HepG2 (cell line): ENCODE measurements around the gene TEX30. TPM values are rescaled to one million over a fixed set of nuclear protein-coding genes. Genes with fewer than 3 reads are reported as not detected.

Experiments
- ATAC-seq: fragments of 200-7000 bp; cut with Tn5 transposase; 3 replicates; pipeline ENCODE4 v1.9.1; 2020; ENCODE audit warnings: mild to moderate bottlenecking, moderate library complexity
- BruUV-seq: library from RNA; stranded (reverse); fragments of 400-500 nt; replicated peaks from 2 replicates; lab custom pipeline; 2021; lab: Mats Ljungman, UMichigan
- CTCF ChIA-PET: fragments of 300-600 bp; formaldehyde crosslinking; extraction: SDS; loops from one replicate; lab custom pipeline; 2021; ENCODE audit warnings: low total read pairs, inconsistent platforms, low intra/inter-chr PET ratio; lab: Yijun Ruan, JAX
- POLR2A ChIA-PET: fragments of 350-600 bp; sonication (Branson Sonifier 250); formaldehyde crosslinking; loops from one replicate; lab custom pipeline; 2020; ENCODE audit warnings: antibody characterized with exemption, inconsistent platforms; lab: Yijun Ruan, JAX
- DNase-seq: peaks from one replicate; pipeline ENCODE4 v3.0.0-alpha.2; 2015; ENCODE audit warnings: low spot score
- FAIRE-seq: peaks from 3 replicates; lab custom pipeline; 2011; peaks lifted over from hg19 to GRCh38; lab: Jason Lieb, UNC
- H2AFZ ChIP-seq: one replicate; pipeline ENCODE4 v1.6.1; 2011; ENCODE audit warnings: low read length, inconsistent platforms
- H3K27ac ChIP-seq: fragments of 300-600 bp; 3 replicates; pipeline ENCODE4 v1.8.0; 2011; ENCODE audit warnings: mixed run types, mild to moderate bottlenecking, mixed read lengths, low read length, inconsistent platforms; ENCODE audit not compliant: insufficient read depth; ENCODE audit errors: extremely low read length
- H3K27me3 ChIP-seq, 2 experiments: fragments of 200-600 bp in 1 of 2; 2 replicates in 1 of 2; 3 replicates in 1 of 2; pipeline versions ENCODE4 v1.6.0 to v1.8.0; 2011; ENCODE audit warnings: low read length in 2 of 2, mild to moderate bottlenecking in 2 of 2, moderate library complexity in 2 of 2, inconsistent platforms in 1 of 2; ENCODE audit not compliant: insufficient read depth in 2 of 2, control insufficient read depth in 1 of 2
- H3K36me3 ChIP-seq, 2 experiments: fragments of 200-600 bp in 1 of 2; replicated peaks in 1 of 2; 2 replicates in 1 of 2; 3 replicates in 1 of 2; pipeline versions ENCODE4 v1.5.1 to v1.8.0; 2011; ENCODE audit warnings: low read length in 2 of 2, inconsistent platforms in 1 of 2; ENCODE audit not compliant: insufficient read depth in 2 of 2, control insufficient read depth in 1 of 2
- H3K4me1 ChIP-seq: 2 replicates; pipeline ENCODE4 v1.5.1; 2012; ENCODE audit warnings: low read length, inconsistent platforms; ENCODE audit not compliant: insufficient read depth
- H3K4me2 ChIP-seq: 2 replicates; pipeline ENCODE4 v1.6.0; 2011; ENCODE audit warnings: low read depth, low read length, inconsistent platforms
- H3K4me3 ChIP-seq, 3 experiments: fragments of 200-600 bp in 1 of 3; sonication (generic), shearing (Covaris generic) in 1 of 3; replicated peaks in 1 of 3; 2 replicates each; pipeline ENCODE4 v1.5.1; 2011 to 2016; ENCODE audit warnings: low read length in 3 of 3, inconsistent platforms in 2 of 3, low read depth in 2 of 3, mild to moderate bottlenecking in 2 of 3, control low read depth in 1 of 3, mixed read lengths in 1 of 3; ENCODE audit not compliant: insufficient read depth in 1 of 3
- H3K79me2 ChIP-seq: one replicate; pipeline ENCODE4 v1.6.1; 2011; ENCODE audit warnings: low read length, inconsistent platforms; ENCODE audit not compliant: insufficient read depth
- H3K9ac ChIP-seq: 2 replicates; pipeline ENCODE4 v1.6.0; 2011; ENCODE audit warnings: mild to moderate bottlenecking, low read depth, low read length, inconsistent platforms; ENCODE audit not compliant: insufficient read depth
- H3K9me3 ChIP-seq: 2 replicates; pipeline ENCODE4 v1.5.1; 2012; ENCODE audit warnings: mild to moderate bottlenecking, low read length
- H4K20me1 ChIP-seq: 2 replicates; pipeline ENCODE4 v1.6.0; 2011; ENCODE audit warnings: inconsistent platforms, mild to moderate bottlenecking, low read length, moderate library complexity; ENCODE audit not compliant: insufficient read depth
- AGO1 ChIP-seq: fragments of 200-400 bp; formaldehyde crosslinking; IDR thresholded peaks from 2 replicates; pipeline ENCODE4 v1.6.1; 2017; ENCODE audit warnings: mild to moderate bottlenecking, low read depth, low read length, moderate library complexity; ENCODE audit not compliant: poor library complexity, severe bottlenecking
- ARNTL ChIP-seq: sonication (generic); formaldehyde crosslinking; IDR thresholded peaks from 2 replicates; pipeline ENCODE4 v1.4.0; 2020; ENCODE audit warnings: mild to moderate bottlenecking, missing genetic modification reagents
- ATAD3A ChIP-seq: sonication (generic); formaldehyde crosslinking; IDR thresholded peaks from 2 replicates; pipeline ENCODE4 v1.4.0; 2020; ENCODE audit warnings: missing genetic modification reagents
- CBX2 ChIP-seq, 2 experiments: fragments of 200-600 bp in 1 of 2; sonication (generic); formaldehyde crosslinking in 1 of 2; IDR thresholded peaks; 2 replicates each; pipeline versions ENCODE4 v1.7.0 to v1.8.1; 2018 to 2022; ENCODE audit warnings: low read depth in 2 of 2, low read length in 1 of 2, mild to moderate bottlenecking in 1 of 2, missing genetic modification reagents in 1 of 2
- CEBPG ChIP-seq: IDR thresholded peaks from 2 replicates; pipeline ENCODE4 v1.6.1; 2016
- CHD2 ChIP-seq: IDR thresholded peaks from 2 replicates; pipeline ENCODE4 v1.6.1; 2011; ENCODE audit warnings: low read depth, low read length, improper control_type of control experiment
- JUN ChIP-seq: sonication (generic); formaldehyde crosslinking; IDR thresholded peaks from 2 replicates; pipeline ENCODE4 v1.4.0; 2020; ENCODE audit warnings: mild to moderate bottlenecking, missing genetic modification reagents
- KAT2B ChIP-seq: fragments of 150-350 bp; IDR thresholded peaks from 2 replicates; pipeline ENCODE4 v1.6.1; 2014; ENCODE audit warnings: low read depth, low read length, borderline replicate concordance
- MAFG ChIP-seq: sonication (generic); formaldehyde crosslinking; IDR thresholded peaks from 2 replicates; pipeline ENCODE4 v1.5.1; 2020; ENCODE audit warnings: mild to moderate bottlenecking, missing genetic modification reagents
- NFRKB ChIP-seq: fragments of 450-650 bp; IDR thresholded peaks from 2 replicates; pipeline ENCODE4 v1.6.1; 2017
- PCBP1 ChIP-seq: fragments of 200-400 bp; formaldehyde crosslinking; IDR thresholded peaks from 2 replicates; pipeline ENCODE4 v1.6.1; 2017; ENCODE audit warnings: mild to moderate bottlenecking, low read depth, low read length, borderline replicate concordance
- RORA ChIP-seq: sonication (generic); formaldehyde crosslinking; IDR thresholded peaks from 2 replicates; pipeline ENCODE4 v1.5.0; 2020; ENCODE audit warnings: mild to moderate bottlenecking, missing genetic modification reagents, moderate library complexity
- SMARCC2 ChIP-seq: fragments of 450-650 bp; IDR thresholded peaks from 2 replicates; pipeline ENCODE4 v1.6.1; 2017; ENCODE audit warnings: antibody characterized with exemption, mild to moderate bottlenecking
- TMF1 ChIP-seq: sonication (generic); formaldehyde crosslinking; IDR thresholded peaks from 2 replicates; pipeline ENCODE4 v1.8.1; 2022; ENCODE audit warnings: low read depth, missing genetic modification reagents
- ZFAT ChIP-seq: sonication (generic); formaldehyde crosslinking; conservative IDR thresholded peaks from 2 replicates; pipeline ENCODE4 v1.8.1; 2023; ENCODE audit warnings: missing genetic modification reagents, inconsistent platforms
- ZNF570 ChIP-seq: sonication (generic); formaldehyde crosslinking; IDR thresholded peaks from 2 replicates; pipeline ENCODE4 v1.4.0; 2020; ENCODE audit warnings: mild to moderate bottlenecking, missing genetic modification reagents, borderline replicate concordance
- ZNF773 ChIP-seq: sonication (generic); formaldehyde crosslinking; IDR thresholded peaks from 2 replicates; pipeline ENCODE4 v1.4.0; 2020; ENCODE audit warnings: missing genetic modification reagents, borderline replicate concordance
- WGBS: methylation state at CpG from one replicate; pipeline ENCODE4 v1.1.6; 2017; ENCODE audit warnings: low lambda C conversion rate; 5-methylcytosine and 5-hydroxymethylcytosine counted together
- in situ Hi-C: cut with HindIII; loops from 2 replicates; pipeline ENCODE4 v1.10.0; 2017; ENCODE audit warnings: low pct_unique_long_range_greater_than_20kb; ENCODE audit not compliant: extremely low pct_ligation_motif_present
- intact Hi-C: fragments of 100-400 bp; cut with micrococcal nuclease; formaldehyde crosslinking; loops from one replicate; pipeline ENCODE4 v1.10.0; 2022; ENCODE audit not compliant: unreplicated experiment
- polyA plus RNA-seq, 8 experiments: library from polyadenylated mRNA; depleted of rRNA in 3 of 8; stranded (reverse) in 7 of 8; unstranded in 1 of 8; fragments of >200 nt; fragmentation: Illumina TruSeq in 4 of 8; extraction: Trizol in 4 of 8; gene quantifications; 2 replicates each; pipeline versions ENCODE4 v1.2.1 to v1.2.3, GENCODE V29; 2011 to 2016; ENCODE audit warnings: low read depth in 4 of 8, missing spikeins in 1 of 8, mixed read lengths in 1 of 8; ENCODE audit not compliant: insufficient read depth in 1 of 8
- total RNA-seq, 5 experiments: library from RNA; depleted of rRNA; stranded (reverse); fragments of >200 nt; fragmentation: Illumina TruSeq; extraction: Trizol; gene quantifications; 2 replicates each; pipeline ENCODE4 v1.2.3, GENCODE V29; 2016; ENCODE audit warnings: low read depth in 1 of 5
- TF ChIP-seq, protein P1 (sequence below): sonication (generic); formaldehyde crosslinking; conservative IDR thresholded peaks from 2 replicates; pipeline ENCODE4 v1.4.0; 2020; ENCODE audit warnings: missing genetic modification reagents
- TF ChIP-seq, protein P2 (sequence below): sonication (generic); formaldehyde crosslinking; IDR thresholded peaks from 2 replicates; pipeline ENCODE4 v1.8.0; 2022; ENCODE audit warnings: missing genetic modification reagents, mild to moderate bottlenecking, inconsistent platforms, borderline replicate concordance
- TF ChIP-seq, protein P3 (sequence below): sonication (generic); formaldehyde crosslinking; IDR thresholded peaks from 2 replicates; pipeline ENCODE4 v1.4.0; 2020; ENCODE audit warnings: missing genetic modification reagents

TEX30 gene
- total and polyA plus RNA-seq, 2 of the 13 experiments (the other 11 are each of a cell fraction or from before 2014, with no cell fraction given), result 0.60 to 1.2 TPM

DNA sequence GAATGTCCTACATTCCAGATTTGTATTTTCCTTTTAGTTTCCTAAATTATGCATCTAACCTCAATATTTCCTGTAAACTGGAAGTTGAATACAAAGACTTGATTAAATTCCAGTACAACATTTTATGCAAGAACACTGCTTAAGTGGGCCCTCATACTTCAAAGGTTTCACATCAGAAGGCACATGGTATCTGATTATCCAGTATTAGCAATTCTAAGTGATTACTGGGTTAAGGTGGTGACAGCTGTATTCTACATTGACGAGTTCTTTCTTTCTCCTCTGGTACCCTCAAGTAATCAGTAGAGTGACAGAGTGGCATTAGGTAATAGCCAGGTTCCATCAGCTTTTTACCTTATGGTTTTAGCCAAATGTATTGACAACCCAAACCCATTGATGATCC is 43.7 kb upstream of the TEX30 start (continued):
- TF ChIP-seq MAFG (CRISPR knock-in tag) (no peak), ARNTL (CRISPR knock-in tag) (no peak), ZNF570 (CRISPR knock-in tag) (no peak), CBX2 (IDR thresholded peaks at IDR 0.05; ENCODE audit: low read depth, low read length) (no peak), CBX2 (CRISPR knock-in tag; IDR thresholded peaks at IDR 0.05; ENCODE audit: low read depth) (no peak), CHD2 (no peak)
- TF ChIP-seq, all 625 proteins: peak for 0

DNA sequence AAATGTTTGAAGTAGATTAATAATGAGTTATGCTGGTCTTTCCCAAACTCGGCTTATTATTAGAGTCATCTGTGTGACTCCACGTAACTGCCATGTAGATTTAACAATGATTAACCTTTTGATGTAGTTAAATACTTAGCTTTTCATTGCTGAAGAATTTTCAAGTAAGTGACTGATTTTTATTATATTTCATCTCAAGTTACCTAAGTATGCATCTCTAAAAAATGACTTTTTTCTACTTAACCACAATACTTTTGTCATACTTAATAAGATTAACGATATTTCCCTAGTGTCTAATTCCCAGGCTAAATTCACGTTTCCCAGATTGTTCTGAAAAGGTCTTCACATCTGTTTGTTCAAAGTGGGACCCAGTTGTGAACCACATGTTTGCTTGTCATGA is 43.1 kb upstream of the TEX30 start:
- H3K9me3 ChIP-seq, result no peaks in the 10 kb centered on the region
- H4K20me1 ChIP-seq, result 0 out of 2 replicates have a peak, but pooled peaks cover 5% of the 10 kb centered on the region
- 97% methylated on average over 4 of the region's 4 CpGs for WGBS
- no peak overlapping the region for H3K4me3 ChIP-seq
- H3K4me2 ChIP-seq, result no peak overlapping the region
- ATAC-seq, result no peak
- H3K36me3 ChIP-seq, result peaks cover 4 to 18% of the 10 kb centered on the region in 2 experiments; a peak in 3 of 5 replicates
- H3K9ac ChIP-seq, result no peak overlapping the region
- intact Hi-C loops (no loop called here), in situ Hi-C loops (no loop called here)
- no peak overlapping the region for H3K27ac ChIP-seq
- H3K4me1 ChIP-seq, result peaks cover 24% of the 10 kb centered on the region
- POLR2A ChIA-PET, result no interaction called here
- no peak for FAIRE-seq
- peaks cover 21% of the 10 kb centered on the region for H3K79me2 ChIP-seq
- H2AFZ ChIP-seq, result no peak overlapping the region
- BruUV-seq, result no TSS peak
- H3K27me3 ChIP-seq, result no peaks in the 10 kb centered on the region
- DNase-seq, result no peak
- CTCF ChIA-PET, result no interaction called here
- TF ChIP-seq NFRKB (no peak), ATAD3A (CRISPR knock-in tag) (no peak), AGO1 (no peak), ZFAT (no peak), ZNF773 (CRISPR knock-in tag) (no peak), PCBP1 (no peak), JUN (CRISPR knock-in tag) (no peak), CEBPG (no peak), SMARCC2 (no peak), RORA (CRISPR knock-in tag) (no peak), KAT2B (no peak), TMF1 (CRISPR knock-in tag) (no peak)
- TF ChIP-seq, protein P1, sequence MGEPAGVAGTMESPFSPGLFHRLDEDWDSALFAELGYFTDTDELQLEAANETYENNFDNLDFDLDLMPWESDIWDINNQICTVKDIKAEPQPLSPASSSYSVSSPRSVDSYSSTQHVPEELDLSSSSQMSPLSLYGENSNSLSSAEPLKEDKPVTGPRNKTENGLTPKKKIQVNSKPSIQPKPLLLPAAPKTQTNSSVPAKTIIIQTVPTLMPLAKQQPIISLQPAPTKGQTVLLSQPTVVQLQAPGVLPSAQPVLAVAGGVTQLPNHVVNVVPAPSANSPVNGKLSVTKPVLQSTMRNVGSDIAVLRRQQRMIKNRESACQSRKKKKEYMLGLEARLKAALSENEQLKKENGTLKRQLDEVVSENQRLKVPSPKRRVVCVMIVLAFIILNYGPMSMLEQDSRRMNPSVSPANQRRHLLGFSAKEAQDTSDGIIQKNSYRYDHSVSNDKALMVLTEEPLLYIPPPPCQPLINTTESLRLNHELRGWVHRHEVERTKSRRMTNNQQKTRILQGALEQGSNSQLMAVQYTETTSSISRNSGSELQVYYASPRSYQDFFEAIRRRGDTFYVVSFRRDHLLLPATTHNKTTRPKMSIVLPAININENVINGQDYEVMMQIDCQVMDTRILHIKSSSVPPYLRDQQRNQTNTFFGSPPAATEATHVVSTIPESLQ (CRISPR knock-in tag), result no peak
- TF ChIP-seq, protein P2, sequence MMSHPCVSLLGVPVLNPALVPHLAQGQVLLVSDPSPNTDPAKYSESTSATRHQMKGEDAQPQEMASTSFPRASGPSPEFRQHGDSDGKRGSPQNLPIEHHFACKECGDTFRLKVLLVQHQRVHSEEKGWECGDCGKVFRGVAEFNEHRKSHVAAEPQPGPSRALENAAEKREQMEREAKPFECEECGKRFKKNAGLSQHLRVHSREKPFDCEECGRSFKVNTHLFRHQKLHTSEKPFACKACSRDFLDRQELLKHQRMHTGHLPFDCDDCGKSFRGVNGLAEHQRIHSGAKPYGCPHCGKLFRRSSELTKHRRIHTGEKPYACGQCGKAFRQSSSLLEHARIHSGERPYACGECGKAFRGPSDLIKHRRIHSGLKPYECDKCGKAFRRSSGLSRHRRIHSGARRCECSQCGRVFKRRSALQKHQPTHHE (CRISPR knock-in tag), result no peak
- TF ChIP-seq, protein P3, sequence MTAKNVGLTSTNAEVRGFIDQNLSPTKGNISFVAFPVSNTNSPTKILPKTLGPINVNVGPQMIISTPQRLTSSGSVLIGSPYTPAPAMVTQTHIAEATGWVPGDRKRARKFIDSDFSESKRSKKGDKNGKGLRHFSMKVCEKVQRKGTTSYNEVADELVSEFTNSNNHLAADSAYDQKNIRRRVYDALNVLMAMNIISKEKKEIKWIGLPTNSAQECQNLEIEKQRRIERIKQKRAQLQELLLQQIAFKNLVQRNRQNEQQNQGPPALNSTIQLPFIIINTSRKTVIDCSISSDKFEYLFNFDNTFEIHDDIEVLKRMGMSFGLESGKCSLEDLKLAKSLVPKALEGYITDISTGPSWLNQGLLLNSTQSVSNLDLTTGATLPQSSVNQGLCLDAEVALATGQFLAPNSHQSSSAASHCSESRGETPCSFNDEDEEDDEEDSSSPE (CRISPR knock-in tag), result no peak
